Astrocyte (in vitro differentiated cells and primary cell): ENCODE data around the gene AFF4. TPM values are rescaled to one million over a fixed set of nuclear protein-coding genes. Genes with fewer than 3 reads are reported as not detected.

Experiments used
- DNase-seq: peaks from one replicate; pipeline ENCODE4 v3.0.0-alpha.2; 2010; ENCODE audit warnings: low read depth
- FAIRE-seq: peaks from 2 replicates; lab custom pipeline; 2011; peaks lifted over from hg19 to GRCh38; lab: Jason Lieb, UNC
- H2AFZ ChIP-seq: 2 replicates; pipeline ENCODE4 v1.6.0; 2012; ENCODE audit warnings: low read depth, low read length, inconsistent platforms
- H3K27ac ChIP-seq: 2 replicates; pipeline ENCODE4 v1.5.1; 2011; ENCODE audit warnings: low read depth, low read length, inconsistent platforms
- H3K27me3 ChIP-seq: 2 replicates; pipeline ENCODE4 v1.6.0; 2011; ENCODE audit warnings: low read length, inconsistent platforms; ENCODE audit not compliant: insufficient read depth
- H3K36me3 ChIP-seq: 2 replicates; pipeline ENCODE4 v1.5.1; 2011; ENCODE audit warnings: low read length, inconsistent platforms; ENCODE audit not compliant: insufficient read depth
- H3K4me1 ChIP-seq: 2 replicates; pipeline ENCODE4 v1.5.1; 2011; ENCODE audit warnings: low read length, inconsistent platforms; ENCODE audit not compliant: insufficient read depth
- H3K4me2 ChIP-seq: 2 replicates; pipeline ENCODE4 v1.6.0; 2012; ENCODE audit warnings: low read length, inconsistent platforms
- H3K4me3 ChIP-seq: 2 replicates; pipeline ENCODE4 v1.5.1; 2011; ENCODE audit warnings: low read depth, mild to moderate bottlenecking, low read length, inconsistent platforms; ENCODE audit not compliant: insufficient read depth
- H3K79me2 ChIP-seq: 2 replicates; pipeline ENCODE4 v1.6.0; 2012; ENCODE audit warnings: mild to moderate bottlenecking, low read length, inconsistent platforms; ENCODE audit not compliant: insufficient read depth
- H3K9ac ChIP-seq: 2 replicates; pipeline ENCODE4 v1.6.0; 2012; ENCODE audit warnings: mild to moderate bottlenecking, low read length, inconsistent platforms
- H3K9me3 ChIP-seq: 2 replicates; pipeline ENCODE4 v1.5.1; 2012; ENCODE audit warnings: low read depth, mild to moderate bottlenecking, low read length, inconsistent platforms; ENCODE audit not compliant: insufficient read depth
- H4K20me1 ChIP-seq: 2 replicates; pipeline ENCODE4 v1.6.0; 2012; ENCODE audit warnings: low read length, inconsistent platforms; ENCODE audit not compliant: insufficient read depth
- H3K27ac Mint-ChIP-seq: one replicate; pipeline ENCODE4 v1.8.0; 2021; ENCODE audit warnings: mild to moderate bottlenecking, mixed read lengths; ENCODE audit not compliant: unreplicated experiment
- H3K27me3 Mint-ChIP-seq: one replicate; pipeline ENCODE4 v1.8.0; 2021; ENCODE audit warnings: low read depth, mixed read lengths; ENCODE audit not compliant: unreplicated experiment
- H3K36me3 Mint-ChIP-seq: one replicate; pipeline ENCODE4 v1.8.0; 2021; ENCODE audit warnings: low read depth, mixed read lengths; ENCODE audit not compliant: unreplicated experiment
- H3K4me1 Mint-ChIP-seq: one replicate; pipeline ENCODE4 v1.8.0; 2021; ENCODE audit warnings: low read depth, mixed read lengths; ENCODE audit not compliant: unreplicated experiment
- H3K4me3 Mint-ChIP-seq: one replicate; pipeline ENCODE4 v1.8.0; 2021; ENCODE audit warnings: mild to moderate bottlenecking, moderate library complexity, mixed read lengths; ENCODE audit not compliant: unreplicated experiment
- H3K9me3 Mint-ChIP-seq: one replicate; pipeline ENCODE4 v1.8.0; 2021; ENCODE audit warnings: mild to moderate bottlenecking, mixed read lengths; ENCODE audit not compliant: unreplicated experiment
- CTCF ChIP-seq: IDR thresholded peaks from 2 replicates; pipeline ENCODE4 v1.5.1; 2011; ENCODE audit warnings: low read depth, mild to moderate bottlenecking, inconsistent platforms, low read length, moderate library complexity; ENCODE audit not compliant: insufficient read depth
- EZH2 ChIP-seq: IDR thresholded peaks from 2 replicates; pipeline ENCODE4 v1.6.1; 2012; ENCODE audit warnings: mild to moderate bottlenecking, low read length, inconsistent platforms; ENCODE audit not compliant: insufficient read depth
- total RNA-seq: library from RNA; stranded (reverse); gene quantifications from 2 replicates; pipeline ENCODE4 v1.2.1, GENCODE V29; 2021

Gene AFF4
- total RNA-seq, 1 donor from 2014 or later: 163 TPM

- Histone ChIP-seq H4K20me1 (peaks cover 6% of the 10 kb centered on the region), H3K27ac (no peak overlapping the region), H3K36me3 (peaks cover 10% of the 10 kb centered on the region), H3K79me2 (peaks cover 19% of the 10 kb centered on the region), H3K4me1 (peaks cover 6% of the 10 kb centered on the region), H3K9me3 (no peaks in the 10 kb centered on the region), H3K4me2 (no peak overlapping the region), H3K9ac (no peak overlapping the region), H3K27me3 (no peaks in the 10 kb centered on the region), H2AFZ (no peak overlapping the region), H3K4me3 (no peak overlapping the region)
- no peaks in the 10 kb centered on the region for H3K9me3 Mint-ChIP-seq
- FAIRE-seq (no peak), DNase-seq (no peak)
- H3K4me3 Mint-ChIP-seq: peak overlapping the region; percentile 99
- H3K36me3 Mint-ChIP-seq: peaks cover 23% of the 10 kb centered on the region
- H3K27me3 Mint-ChIP-seq: no peaks in the 10 kb centered on the region
- H3K27ac Mint-ChIP-seq: peak overlapping the region; percentile 78
- TF ChIP-seq EZH2 (no peak), CTCF (no peak)
- H3K4me1 Mint-ChIP-seq: peaks cover 30% of the 10 kb centered on the region
Measured at GRCh38 chr5:132868754-132869153, 94.7 kb downstream of the AFF4 start.

GRCh38 chr5:132867046-132867451 is 96.4 kb downstream of the AFF4 start:
- Histone ChIP-seq H3K4me3 (peak overlapping the region; percentile 84), H3K79me2 (peaks cover 19% of the 10 kb centered on the region), H2AFZ (peak overlapping the region; percentile 66), H3K9me3 (no peaks in the 10 kb centered on the region), H4K20me1 (peaks cover 3% of the 10 kb centered on the region), H3K4me1 (peaks cover 6% of the 10 kb centered on the region), H3K36me3 (peaks cover 5% of the 10 kb centered on the region), H3K9ac (peak overlapping the region; percentile 94), H3K27ac (peak overlapping the region; percentile 94), H3K4me2 (peak overlapping the region; percentile 87), H3K27me3 (peaks cover 2% of the 10 kb centered on the region)
- Mint-ChIP-seq H3K27ac (peak overlapping the region; percentile 98), H3K9me3 (no peaks in the 10 kb centered on the region), H3K36me3 (peaks cover 12% of the 10 kb centered on the region), H3K4me1 (peaks cover 18% of the 10 kb centered on the region), H3K4me3 (peak overlapping the region; percentile 99), H3K27me3 (no peaks in the 10 kb centered on the region)
- TF ChIP-seq CTCF: no peak
- no peak for TF ChIP-seq EZH2
- no peak for FAIRE-seq
- no peak for DNase-seq

DNA sequence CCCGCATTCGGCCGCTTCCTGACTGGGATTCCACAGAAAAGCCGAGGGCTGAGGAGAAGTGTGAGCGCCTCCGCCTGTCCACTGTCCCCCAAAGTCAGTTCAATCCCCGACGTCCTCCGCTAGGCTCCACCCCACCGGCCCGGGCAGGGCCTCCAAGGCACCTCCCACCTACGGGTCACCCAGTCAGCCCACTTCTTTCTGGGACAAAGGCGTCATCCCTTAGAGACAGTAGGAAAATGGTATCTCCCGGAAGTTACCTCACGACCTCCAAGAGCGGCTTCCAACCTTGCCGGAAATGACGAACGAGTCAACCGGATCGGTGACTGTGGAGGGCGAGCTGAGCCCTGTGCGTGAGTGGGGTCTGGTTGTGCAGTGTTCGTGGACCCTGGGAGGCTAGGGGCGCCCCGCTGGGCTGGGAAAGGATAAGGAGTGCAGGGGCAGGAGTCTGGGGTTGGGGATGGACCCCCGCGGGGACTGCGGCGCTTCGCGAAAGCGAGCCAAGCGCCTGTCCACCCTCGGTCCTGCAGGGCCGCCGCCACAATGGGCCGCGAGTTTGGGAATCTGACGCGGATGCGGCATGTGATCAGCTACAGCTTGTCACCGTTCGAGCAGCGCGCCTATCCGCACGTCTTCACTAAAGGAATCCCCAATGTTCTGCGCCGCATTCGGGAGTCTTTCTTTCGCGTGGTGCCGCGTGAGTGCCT is 96.9 kb downstream of the AFF4 start, which contains the start of the genes GDF9 and UQCRQ:
GDF9 (minus strand) TSS at position 128 of the 704 bp plus-strand sequence. CDS start 1,936 bp downstream, outside the sequence.
UQCRQ (plus strand) TSS at position 301 of the 704 bp plus-strand sequence; CDS start at position 541, 240 bp downstream.
- Histone ChIP-seq H3K79me2 (peaks cover 19% of the 10 kb centered on the region), H3K4me3 (peak within 1 kb of the TSS; percentile 84), H3K4me2 (peak within 1 kb of the TSS; percentile 87), H3K9me3 (no peaks in the 10 kb centered on the region), H4K20me1 (peaks cover 3% of the 10 kb centered on the region), H3K9ac (peak within 1 kb of the TSS; percentile 94), H3K27me3 (peaks cover 4% of the 10 kb centered on the region), H3K27ac (peak within 1 kb of the TSS; percentile 94), H2AFZ (peak within 1 kb of the TSS; percentile 66), H3K4me1 (peaks cover 6% of the 10 kb centered on the region), H3K36me3 (peaks cover 5% of the 10 kb centered on the region)
- no peaks in the 10 kb centered on the region for H3K9me3 Mint-ChIP-seq
- peaks cover 14% of the 10 kb centered on the region for H3K4me1 Mint-ChIP-seq
- peaks cover 10% of the 10 kb centered on the region for H3K36me3 Mint-ChIP-seq
- H3K27ac Mint-ChIP-seq: peak within 1 kb of the TSS; percentile 98
- FAIRE-seq: peak; percentile 92
- TF ChIP-seq EZH2 (no peak), CTCF (peak; percentile 15)
- peak within 1 kb of the TSS; percentile 99 for H3K4me3 Mint-ChIP-seq
- DNase-seq: peak; percentile 100
- H3K27me3 Mint-ChIP-seq: no peaks in the 10 kb centered on the region
